ENCODE data around the gene PRRT4.
A peak's percentile ranks its signal among the peaks of the same experiment; 100 is the strongest.

The PRRT4 gene

DNA sequence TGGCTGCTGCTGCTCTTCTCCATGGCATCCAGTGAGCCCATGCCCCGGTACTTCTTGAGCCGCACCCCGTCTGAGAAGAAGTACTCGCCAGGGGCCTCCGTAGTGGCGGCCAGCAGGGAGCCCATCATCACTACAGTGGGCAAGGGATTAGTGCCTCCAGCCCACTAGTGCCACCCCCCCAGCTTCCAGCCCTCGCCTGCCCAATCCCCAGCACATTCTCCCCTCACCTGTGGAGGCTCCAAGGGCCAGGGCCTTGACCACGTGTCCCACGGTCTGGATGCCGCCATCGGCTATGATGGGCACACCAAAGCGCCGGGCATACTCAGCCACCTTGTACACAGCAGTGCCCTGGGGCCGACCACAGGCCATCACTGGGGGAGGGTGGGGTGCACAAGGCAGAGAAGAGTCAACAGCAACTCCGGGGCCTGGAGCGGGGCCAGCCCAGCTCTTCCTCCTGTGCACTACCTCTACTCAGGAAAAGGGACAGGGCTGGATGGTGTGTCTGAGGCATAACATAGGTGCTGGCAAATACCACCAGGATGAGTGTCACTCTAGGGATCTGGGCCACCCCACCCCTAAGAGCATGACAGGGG is 33.5 kb upstream of the PRRT4 start:
- no peak for DNase-seq

DNA sequence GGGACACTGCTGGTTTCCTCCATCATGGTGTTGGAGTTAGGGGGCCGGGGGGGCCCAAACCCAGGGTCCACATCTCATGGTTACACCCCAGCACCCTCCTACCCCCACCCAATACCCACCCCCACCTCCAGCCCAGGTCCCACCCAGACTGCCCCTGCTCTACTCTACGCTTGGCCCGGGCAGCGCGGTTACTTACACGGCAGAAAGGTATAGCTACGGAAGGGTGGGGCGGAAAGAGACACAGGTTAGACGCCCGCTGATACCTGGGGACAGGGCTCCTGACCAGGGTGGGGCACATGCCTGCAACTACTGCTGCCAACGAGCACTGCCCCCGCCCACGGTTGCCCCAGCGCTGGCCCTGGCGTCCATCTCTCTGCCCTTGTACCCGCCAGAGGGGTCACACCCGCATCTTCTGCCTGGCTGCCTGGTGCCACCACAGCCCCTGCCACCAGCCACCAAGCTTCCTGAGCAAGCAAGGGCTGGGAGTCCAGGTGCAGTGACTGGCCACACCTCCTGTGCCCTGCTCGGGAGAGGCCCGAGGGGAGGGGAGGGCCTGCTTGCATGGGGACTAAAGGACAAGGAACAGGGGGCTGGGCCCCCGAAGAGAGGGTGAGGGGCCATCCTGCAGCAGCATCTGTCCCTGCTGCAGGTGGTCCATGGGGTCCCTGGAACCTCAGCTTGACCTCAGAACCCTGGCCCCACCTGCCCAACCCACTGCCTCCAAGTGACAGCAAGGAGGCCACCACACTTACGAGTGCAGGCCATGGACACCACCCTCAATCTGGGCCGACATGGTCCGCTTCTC is 32.2 kb upstream of the PRRT4 start:
- no peak for DNase-seq

DNA sequence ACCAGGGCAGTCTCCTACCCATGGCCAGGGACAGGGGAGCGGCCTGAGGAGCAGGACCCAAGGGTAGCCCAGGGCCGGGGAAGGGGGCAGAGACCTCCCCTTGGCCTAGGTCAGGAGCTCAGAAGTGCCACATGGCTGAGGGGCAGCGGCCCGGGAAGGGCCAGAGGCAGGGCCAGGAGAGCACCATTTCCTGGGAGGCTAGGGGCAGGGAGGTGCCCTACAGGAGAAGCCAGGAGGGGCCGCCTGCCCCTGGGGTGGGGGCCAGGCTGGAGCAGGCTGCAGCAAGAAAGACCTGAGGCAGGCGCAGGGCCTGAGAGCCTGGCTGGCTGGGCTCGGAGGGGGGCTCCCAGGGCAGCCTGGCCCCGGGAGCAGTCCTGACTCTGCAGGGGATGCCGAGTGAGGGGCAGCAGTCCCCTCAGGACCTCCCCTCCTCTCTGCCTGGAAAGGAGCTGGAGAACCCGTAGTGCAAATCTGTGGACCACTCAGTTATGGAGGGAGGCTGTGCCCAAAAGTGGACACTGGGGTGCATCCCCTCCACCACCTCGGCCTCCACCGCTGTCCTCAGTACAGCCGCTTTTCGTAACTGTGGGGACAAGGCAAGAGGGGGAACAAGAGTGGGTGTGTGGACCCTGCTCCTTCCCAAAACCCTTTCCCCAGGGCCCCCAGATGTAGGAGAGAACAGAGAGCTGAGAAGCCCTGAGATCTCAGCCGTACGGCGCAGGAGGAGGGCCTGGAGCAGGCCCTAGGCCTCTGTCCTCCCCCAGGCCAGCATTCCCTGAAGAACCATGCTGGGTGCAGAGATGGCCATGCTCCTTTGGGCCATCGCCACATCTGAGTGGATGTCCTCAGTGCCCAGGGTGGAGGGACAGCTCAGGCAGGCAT is 31.2 kb upstream of the PRRT4 start:
- DNase-seq: no peak

DNA sequence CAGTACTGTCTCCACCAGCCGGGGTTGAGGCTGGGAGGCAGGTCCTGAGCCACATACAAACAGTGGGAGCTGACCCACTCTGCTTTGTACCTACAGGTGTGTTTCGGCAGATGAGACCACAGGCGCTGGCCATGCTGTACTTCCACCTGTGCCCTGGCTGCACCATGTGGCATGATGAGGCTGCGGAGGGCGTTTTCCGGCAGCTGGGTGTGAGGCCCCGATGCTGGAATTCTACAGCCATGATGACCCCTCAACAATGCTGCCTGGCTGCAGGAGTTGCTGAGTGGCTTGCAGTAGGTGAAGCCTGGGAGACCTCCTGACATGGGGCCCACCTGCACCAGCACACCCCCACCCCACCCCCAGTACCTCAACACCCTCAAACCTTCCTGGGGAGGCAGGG is 30.3 kb upstream of the PRRT4 start:
- no peak for DNase-seq

DNA sequence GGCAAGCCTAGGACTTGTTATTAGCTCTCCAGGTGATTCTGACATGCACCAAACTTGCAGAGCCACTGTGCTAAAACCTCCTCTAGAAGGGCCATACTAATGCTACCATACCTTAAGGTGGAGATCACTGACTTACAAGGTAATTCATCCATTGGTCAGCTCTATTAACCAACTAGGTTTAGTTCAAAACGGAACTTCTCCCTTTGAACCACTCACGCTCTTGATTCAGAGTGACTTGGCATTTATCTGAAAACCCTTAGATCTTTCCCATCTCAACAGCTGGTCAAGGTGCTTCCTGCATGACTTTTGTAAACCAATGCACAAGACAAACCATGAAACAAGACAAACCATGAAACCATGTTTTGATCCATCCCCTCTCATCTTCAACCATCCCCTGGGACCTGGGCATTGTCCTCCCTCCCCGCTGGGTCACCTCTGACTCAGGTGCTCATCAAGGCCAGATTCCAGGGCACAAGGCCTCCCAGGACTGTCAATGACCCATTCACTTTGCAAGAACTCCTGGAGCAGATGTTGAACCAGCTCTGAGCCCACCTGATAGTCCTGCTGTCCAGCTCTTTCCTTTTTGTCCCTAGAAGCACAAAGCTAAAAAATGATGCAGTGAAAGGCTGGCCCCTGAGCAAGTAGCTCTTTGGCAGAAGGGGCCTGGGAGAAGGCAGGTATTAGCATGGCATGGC is 29.5 kb upstream of the PRRT4 start:
- DNase-seq: no peak

DNA sequence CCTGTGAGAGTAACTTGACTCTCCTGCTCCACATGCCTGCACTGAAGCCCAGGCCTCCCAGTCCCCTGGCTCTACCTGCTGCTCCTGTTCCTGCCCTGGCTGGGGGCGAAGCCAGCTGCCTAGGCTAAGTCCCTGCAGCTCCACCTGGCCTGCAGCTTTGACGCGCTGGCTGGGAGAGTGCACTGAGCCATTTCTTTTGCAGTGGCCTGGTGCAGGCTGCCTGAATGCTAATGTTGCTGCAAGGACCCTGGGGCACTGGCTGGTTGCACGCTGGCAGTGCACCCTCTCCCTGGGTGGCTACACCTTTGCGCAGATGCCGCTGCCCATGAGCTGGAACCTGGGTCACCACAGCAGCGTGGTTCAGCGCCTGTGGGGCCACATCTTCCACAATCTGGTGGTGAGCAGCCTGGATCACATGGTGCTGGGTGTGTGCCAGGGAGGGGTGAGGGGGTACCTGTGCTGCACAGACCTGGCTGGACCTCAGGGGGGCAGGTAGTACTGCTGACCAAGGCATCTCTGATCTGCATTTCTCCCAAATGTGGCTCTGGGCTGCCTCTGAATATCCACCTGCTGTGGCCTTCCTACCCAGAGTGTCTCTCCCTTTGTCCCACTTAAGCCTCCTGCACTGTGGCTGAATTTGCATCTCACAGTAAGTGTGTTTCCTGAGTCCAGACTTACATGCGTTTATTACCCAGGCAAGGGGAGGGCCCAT is 28.3 kb upstream of the PRRT4 start:
- no peak for DNase-seq

DNA sequence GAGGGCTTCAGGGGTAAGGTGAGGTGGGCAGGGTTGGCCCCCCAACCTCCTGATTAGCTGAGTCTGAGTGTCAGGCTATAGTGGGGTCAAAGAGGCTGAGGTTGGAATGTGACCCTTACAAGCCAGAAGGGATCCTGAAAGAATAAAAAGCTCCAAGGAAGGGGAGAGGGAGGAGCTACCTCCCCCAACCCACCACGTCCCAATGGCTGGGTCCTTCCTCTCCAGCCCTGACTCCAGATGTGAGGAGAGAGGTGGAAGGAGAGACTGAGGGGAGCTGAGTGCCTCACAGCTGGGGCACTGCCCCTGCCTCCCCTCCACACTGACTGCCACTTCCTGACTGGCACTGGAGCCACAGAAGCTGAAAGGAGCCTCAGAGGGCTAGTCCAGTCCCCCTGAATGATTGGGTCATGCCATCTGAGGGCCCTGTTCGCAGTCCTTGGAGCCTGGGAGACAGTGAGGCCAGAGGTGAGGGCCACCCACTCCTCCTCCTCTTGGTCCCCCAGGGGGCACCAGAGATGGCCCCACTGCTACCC is 27.7 kb upstream of the PRRT4 start:
- no peak for DNase-seq

DNA sequence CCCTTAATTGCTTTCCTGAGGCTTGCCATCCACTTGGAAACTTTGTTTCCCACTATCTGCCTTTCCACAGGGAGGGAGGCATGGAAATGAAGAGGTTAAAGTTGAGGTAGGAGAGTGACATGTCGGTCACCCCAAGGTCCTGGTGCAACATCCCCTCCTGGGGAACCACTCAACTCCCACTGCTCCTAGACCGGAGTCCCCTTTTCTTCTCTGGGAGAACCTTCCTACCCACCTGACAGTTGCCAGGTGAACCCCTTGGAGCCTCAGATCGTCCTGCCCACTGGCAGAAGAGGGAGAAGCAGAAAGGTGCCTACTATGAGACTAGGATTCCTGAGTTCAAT is 26.6 kb upstream of the PRRT4 start:
- DNase-seq: no peak

DNA sequence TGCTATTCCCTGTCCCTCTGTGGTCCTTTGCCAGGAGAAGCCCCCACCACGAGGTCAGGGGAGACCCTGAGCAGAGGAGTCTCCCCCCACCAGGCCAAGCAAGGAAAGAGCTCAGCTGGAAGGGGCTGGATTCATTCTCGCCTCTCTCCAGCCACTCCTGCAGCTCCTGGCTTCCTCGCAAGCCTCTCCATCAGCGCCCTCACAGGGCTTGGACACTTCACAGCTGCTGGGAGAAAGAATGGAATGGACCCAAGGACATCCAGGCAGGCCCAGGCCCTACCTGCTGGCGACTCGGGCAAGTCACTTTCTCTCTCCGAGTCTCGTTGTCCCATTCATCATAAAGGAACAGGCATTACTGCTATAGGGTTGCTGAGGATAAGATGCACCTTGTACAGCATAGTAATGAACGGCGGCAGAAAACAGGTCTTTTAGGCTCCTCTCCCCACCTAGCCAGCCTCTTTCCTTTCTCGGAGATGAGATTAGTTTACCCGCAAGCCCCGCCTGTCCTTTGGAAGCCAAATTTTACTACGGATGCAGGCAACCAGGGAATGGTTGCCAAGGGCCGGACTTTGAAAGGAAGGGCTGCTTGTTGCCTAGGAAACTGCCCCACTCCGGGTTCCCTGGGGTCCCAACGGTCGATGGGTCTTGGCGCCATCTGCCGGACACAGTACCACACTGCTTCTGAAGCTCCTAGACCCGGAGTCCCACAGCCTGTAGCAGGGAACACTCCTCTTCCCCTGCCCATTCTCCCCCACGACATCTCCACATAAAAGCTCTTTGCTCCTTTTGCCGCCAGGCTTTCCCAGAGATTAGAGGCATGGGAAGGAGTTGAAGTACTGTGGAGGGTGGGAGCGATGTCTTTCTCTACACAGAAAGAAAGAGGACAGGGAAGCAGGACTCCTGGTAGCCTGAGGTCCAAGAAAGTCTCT is 26.0 kb upstream of the PRRT4 start:
- DNase-seq: peak; percentile 60 to 66

DNA sequence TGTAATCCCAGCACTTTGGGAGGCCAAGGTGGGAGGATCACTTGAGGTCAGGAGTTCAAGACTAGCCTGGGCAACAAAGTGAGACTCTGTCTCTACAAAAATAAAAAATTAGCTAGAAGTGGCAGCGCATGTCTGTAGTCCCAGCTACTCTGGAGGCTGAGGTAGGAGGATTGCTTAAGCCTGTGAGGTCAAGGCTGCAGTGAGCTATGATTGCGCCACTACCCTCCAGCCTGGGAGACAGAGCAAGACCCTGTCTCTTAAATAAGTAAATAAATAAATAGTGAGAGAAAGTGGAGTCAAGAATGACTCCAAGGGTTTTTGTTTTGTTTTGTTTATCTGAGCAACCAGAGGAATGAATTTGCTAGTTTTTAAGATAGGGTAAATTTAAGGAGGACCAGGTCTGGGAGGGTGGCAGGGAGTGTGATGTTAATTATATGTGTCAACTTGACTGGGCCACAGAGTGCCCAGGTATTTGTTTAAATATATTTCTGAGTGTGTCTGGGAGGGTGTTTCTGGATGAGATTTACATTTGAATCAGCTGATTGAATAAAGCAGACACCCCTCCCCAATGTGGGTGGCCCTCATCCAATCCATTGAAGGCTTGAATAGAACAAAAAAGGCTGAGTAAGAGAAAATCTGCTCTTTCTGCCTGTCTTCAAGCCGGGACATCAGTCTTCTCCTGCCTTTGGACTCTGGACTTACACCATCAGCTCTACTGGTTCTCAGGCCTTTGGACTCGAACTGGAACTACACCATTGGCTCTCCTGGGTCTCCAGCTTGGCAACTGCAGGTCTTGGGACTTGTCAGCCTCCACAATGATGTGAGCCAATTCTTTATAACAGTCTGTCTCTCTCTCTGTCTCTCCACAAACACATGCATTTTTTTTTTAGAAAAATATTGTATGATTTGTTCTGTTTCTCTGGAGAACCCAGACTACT is 24.8 kb upstream of the PRRT4 start:
- DNase-seq: no peak

DNA sequence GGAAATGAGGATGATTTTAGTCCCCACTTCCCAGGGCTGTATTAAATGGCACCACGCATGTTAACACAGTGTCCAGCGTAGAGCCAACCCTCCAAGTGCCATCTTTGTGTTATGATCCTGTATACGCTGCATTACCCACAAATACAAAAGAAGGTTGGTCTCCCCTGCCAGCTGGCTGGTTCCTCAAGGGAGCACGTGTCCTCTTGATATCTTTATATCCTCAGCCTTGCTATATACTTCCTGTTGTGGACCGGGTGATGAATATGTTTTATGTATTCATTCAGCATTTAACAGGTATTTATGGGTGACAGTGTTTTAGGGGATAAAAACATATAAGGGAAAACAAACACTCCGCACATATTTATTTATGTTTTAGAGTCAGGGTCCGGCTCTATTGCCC is 23.2 kb upstream of the PRRT4 start:
- no peak for DNase-seq

DNA sequence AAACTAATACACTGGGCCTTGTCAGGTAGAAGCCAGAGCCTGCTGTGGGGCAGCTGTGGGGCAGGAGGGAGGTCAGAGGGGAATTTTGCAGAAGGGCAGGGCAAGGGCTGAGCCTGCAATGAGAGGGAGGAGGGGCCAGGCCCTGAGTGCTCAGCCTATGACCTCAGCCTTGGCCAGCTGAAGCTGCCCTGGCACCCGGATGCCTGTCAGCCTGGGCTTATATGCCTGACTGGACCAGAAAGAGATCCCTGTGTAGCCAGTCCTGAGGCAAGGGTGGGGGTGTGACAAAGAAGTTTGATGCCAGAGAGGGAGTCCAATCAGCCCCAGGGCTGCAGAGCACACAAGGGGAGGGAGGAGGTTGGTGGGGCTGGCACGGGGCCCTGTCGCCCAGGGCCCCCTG is 22.3 kb upstream of the PRRT4 start:
- DNase-seq: no peak

DNA sequence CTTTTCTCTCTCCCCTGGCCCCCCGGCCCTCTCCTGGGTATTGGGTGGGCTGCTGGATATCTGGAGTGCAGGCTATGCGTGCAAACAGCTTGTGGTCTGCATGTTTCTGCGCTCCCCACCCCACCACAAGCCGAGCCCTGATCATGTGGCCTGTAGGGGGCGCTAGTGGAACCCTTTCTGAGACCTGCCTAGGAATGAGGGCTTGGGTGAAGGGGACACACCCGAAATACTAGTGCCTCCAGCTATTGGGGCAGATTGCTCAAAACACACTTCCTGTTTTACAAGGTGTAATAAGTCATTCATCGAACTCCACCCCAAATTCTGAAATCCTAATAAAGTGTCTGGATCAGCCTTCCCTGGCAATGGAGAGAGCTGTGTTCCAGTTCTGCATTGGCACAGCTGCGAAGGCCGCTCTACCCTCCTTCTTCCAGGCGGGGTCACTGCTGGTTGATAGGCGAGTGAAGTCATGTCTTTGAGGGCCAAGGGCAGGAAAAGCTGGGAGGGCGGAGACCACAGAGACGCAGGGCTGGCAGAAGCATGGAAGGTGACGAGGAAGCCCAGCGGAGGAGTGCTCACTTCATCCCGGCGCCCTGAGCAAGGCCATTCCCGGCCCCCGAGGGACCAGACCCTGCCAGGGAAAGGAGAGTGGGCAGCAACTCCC is 19.8 kb upstream of the PRRT4 start:
- peak in 1 of 2 donors; percentile 25 for DNase-seq

DNA sequence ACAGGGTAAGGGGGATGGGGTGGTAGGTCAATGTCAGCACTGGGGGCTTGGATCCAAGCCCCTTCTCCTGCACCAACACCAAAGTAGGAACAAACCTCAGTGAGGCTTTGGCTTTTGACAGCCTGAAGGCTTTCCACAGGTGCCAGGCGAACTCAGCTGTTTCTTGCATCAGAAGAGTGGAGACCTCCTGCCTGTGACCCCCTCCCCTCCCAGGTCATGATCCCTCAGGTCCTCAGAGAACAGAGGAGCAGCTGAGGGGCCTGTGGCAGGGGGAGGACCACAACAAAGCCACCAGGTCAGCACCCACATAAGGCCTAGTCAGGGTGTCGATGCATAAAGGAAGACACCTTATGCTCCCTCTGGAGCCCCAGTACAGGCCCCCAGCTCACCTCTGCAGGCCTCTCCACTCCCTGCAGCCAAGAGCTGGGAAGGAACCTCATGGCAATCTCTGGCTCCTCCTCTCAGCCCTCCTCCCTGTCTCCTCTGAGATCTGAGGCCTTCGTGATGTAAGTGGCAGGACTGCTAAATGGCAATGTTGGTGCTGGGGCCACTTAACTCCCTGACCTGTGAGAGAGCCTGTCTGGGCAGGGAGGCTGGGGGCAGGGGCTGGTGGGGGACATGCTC is 19.1 kb upstream of the PRRT4 start:
- DNase-seq: no peak

DNA sequence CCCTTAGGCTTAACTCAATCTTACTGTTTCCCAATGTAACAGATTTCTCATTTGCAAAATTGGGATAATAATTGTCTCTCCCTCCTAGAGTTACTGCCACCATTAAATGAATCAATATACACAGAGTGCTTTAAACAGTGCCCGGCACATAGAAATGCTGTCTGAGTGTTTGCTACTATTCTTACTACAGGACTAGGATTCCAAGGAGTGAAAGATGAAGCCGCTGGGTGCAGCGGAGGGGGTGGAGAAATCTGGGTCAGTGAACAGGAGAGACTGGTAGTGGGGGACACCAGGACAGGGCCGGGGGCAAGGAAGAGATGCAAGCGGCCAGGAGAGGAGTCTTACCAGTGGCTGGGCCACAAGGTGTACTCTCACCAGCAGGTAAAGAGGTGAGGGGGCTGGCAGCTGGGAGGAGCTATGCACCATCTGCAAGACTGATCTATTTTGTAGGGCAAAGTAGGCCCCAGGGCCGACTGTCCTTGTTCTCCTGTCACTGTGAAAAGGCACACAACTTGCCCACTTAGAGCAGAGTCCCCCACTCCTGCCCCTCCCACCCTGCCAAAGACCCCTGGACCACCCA is 18.5 kb upstream of the PRRT4 start:
- no peak for DNase-seq

DNA sequence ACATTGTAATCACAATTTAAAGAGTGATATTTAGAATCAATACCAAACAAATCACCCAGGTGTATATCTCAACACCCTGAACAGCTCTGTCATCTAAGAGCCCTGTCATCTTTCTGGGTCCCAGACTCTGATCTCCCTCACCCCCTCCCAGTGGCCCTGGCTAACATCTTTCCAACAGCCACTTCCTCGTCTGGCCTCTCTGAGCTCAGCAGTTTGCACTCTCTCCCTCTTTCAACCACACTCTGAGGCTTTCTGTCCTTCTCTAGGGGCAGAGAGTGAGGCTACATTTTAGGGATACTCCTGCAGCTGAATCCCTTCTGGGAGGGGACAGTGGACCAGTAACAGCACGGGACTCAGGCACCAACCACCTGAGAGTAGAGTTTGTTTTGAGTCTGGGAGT is 17.1 kb upstream of the PRRT4 start:
- DNase-seq: no peak

DNA sequence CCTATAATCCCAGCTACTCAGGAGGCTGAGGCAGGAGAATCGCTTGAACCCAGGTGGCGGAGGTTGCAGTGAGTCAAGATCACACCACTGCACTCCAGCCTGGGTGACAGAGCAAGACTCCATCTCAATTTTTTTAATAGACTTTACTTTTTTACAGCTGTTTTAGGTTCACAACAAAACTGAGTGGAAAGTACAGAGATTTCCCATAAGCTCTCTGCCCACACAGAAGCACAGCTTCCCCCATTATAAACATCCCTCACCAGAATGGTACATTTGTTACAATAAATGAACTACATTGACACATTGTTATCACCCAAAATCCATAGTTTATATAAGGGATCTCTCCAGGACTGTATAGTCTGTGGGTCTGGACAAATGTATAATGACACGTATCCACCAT is 14.6 kb upstream of the PRRT4 start:
- DNase-seq: no peak

DNA sequence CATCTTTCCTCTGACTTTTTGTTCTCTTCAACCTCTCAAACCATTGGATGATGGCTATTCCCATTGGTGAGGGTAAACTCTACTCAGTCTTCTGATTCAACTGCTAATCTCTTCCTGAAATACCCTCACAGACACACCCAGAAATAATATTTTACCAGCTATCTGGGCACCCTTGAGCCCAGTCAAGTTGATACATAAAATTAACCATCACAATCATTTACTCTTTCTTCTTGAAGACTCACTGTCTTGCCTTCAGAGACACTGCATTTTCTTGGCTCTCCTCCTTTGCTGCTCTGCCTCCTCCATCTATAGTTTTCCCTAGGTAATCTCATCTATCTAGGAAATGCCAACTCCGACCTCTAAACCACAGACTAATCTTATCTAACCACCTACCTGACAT is 12.6 kb upstream of the PRRT4 start:
- DNase-seq: no peak

DNA sequence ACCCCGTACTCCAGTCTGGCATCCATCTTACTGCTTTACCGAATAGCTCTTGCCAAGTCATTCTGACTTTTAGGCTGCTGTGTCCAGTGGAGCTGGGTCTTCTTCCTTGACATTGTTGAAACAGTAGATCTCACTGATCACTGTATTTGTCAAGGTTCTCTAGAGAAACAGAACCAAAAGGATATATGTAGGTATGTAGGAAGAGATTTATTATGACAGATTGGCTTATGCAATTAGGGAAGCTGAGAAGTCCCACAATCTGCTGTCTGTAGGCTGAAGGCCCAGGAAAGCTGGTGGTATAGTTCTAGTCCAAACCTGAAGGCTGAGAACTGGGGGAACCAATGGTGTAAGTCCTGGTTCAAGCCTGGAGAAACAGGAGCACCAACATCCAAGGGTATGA is 12.1 kb upstream of the PRRT4 start:
- DNase-seq: no peak

Data from CD4-positive, alpha-beta T cell treated with Interleukin-4 for 1 hour (primary cell).